ENCODE data around the gene KMO. TPM values are rescaled to one million over a fixed set of nuclear protein-coding genes. Genes with fewer than 3 reads are reported as not detected.

Gene KMO
- total RNA-seq, 1 experiment from 2014 or later, result not detected

GRCh38 chr1:241638909-241639622 is 106.9 kb downstream of the KMO start:
- no peak overlapping the region for H3T11ph ChIP-seq (ENCODE audit: low read length)
- Mint-ChIP-seq H3K27me3 (ENCODE audit: low read depth) (peaks cover 16% of the 10 kb centered on the region), H3K9me3 (peaks cover 13 to 17% of the 10 kb centered on the region in 2 experiments), H3K27ac (peak overlapping the region; percentile 2 to 56 (median 13); a peak in 4 of 7 replicates), H3K4me3 (peak overlapping the region; percentile 86 to 89), H3K4me1 (peaks cover 21 to 23% of the 10 kb centered on the region in 2 experiments), H3K36me3 (ENCODE audit: insufficient read depth in 1 of 3, low read depth in 3 of 3) (peaks cover 23 to 40% (median 33%) of the 10 kb centered on the region in 3 experiments)
- H2BK5ac ChIP-seq (ENCODE audit: insufficient read length, low read length), result no peak overlapping the region
- no peak overlapping the region for H2AK5ac ChIP-seq (ENCODE audit: insufficient read length, low read length)
- no peak for TF ChIP-seq CTCF (conservative IDR thresholded peaks at IDR 0.05)
- H3K27ac ChIP-seq (ENCODE audit: insufficient read length, low read depth, low read length), result no peak overlapping the region
- H2AFZ ChIP-seq (ENCODE audit: low read length), result no peak overlapping the region
- no peak for DNase-seq
- no peaks in the 10 kb centered on the region for H3K27me3 ChIP-seq (ENCODE audit: insufficient read depth, low read length)
- no peak overlapping the region for H2BK12ac ChIP-seq (ENCODE audit: insufficient read length, low read depth, low read length)
- H2BK120ac ChIP-seq (ENCODE audit: low read depth, low read length, poor library complexity, severe bottlenecking), result no peak overlapping the region
- H3K79me2 ChIP-seq (ENCODE audit: insufficient read depth, low read length), result peaks cover 20% of the 10 kb centered on the region; the same call in 1 of the 2 replicates
- H4K8ac ChIP-seq (replicated peaks; ENCODE audit: insufficient read length, low read depth, low read length), result no peak overlapping the region
- no peak overlapping the region for H3K4ac ChIP-seq (ENCODE audit: low read depth, low read length)
- peaks cover 6% of the 10 kb centered on the region; the same call in 1 of the 2 replicates for H3K4me1 ChIP-seq (ENCODE audit: insufficient read depth, low read length)
- no peak overlapping the region for H3K14ac ChIP-seq (ENCODE audit: insufficient read depth, low read length)
- H3K4me2 ChIP-seq (ENCODE audit: insufficient read depth, insufficient read length, low read length), result peak overlapping the region; percentile 87
- no peak overlapping the region for H4K5ac ChIP-seq (ENCODE audit: insufficient read length, low read depth, low read length)
- H3K79me1 ChIP-seq (ENCODE audit: insufficient read depth, low read depth, low read length, poor library complexity, severe bottlenecking), result no peaks in the 10 kb centered on the region
- no peak overlapping the region for H2BK15ac ChIP-seq (ENCODE audit: low read depth, low read length)
- peak overlapping the region; percentile 82 for H3K9ac ChIP-seq (ENCODE audit: extremely low read depth, insufficient read length, low read length)
- no peak overlapping the region for H2BK20ac ChIP-seq (ENCODE audit: low read depth, low read length, poor library complexity, severe bottlenecking)
- no peaks in the 10 kb centered on the region for H3K9me3 ChIP-seq (ENCODE audit: control insufficient read depth, low read depth, low read length)
- H3K23me2 ChIP-seq (ENCODE audit: insufficient read length, low read depth, low read length, poor library complexity, severe bottlenecking), result peaks cover 3% of the 10 kb centered on the region
- H3K23ac ChIP-seq (ENCODE audit: insufficient read length, low read depth, low read length), result no peak overlapping the region
- H4K20me1 ChIP-seq (ENCODE audit: control insufficient read depth, insufficient read depth, insufficient read length), result no peaks in the 10 kb centered on the region
- H3K18ac ChIP-seq (ENCODE audit: insufficient read length, low read depth, low read length), result peak overlapping the region; percentile 21
- WGBS (ENCODE audit: extremely low coverage, insufficient read length, low lambda C conversion rate), result no CpG with 5 or more reads among the region's 11 CpGs
- H3K56ac ChIP-seq (ENCODE audit: insufficient read length, low read depth, low read length), result no peak overlapping the region
- H4K91ac ChIP-seq (ENCODE audit: insufficient read length, low read depth, low read length), result no peak overlapping the region
